ENCODE measurements around the gene EDDM13. TPM values are rescaled to one million over a fixed set of nuclear protein-coding genes. Genes with fewer than 3 reads are reported as not detected.

Gene EDDM13
- total RNA-seq, 4 donors from 2014 or later = 6.0 to 25.8 (median 11.4) TPM

DNA sequence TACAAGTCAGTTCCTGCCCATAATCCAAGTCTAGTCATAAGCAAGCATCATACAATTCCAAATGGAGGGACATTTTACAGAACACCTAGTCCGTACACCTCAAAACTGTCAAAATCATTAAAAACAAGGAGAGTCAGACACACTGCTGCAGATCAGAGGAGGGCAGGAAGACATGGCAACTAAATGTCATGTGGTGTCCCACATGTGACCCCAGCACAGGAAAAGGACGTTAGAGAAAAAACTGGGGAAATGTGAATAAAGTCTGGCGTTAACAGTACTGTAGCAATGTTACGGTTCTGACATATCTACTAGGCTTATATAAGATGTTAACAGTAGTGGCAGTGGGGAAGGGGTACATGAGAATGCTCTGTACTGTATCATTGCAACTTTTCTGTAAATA lies 39.8 kb downstream of the EDDM13 start:
- TF ChIP-seq EP300 (IDR thresholded peaks at IDR 0.05) (no peak), POLR2AphosphoS5 (IDR thresholded peaks at IDR 0.05) (no peak), POLR2A (IDR thresholded peaks at IDR 0.05) (no peak)
- TF ChIP-seq, protein P1, sequence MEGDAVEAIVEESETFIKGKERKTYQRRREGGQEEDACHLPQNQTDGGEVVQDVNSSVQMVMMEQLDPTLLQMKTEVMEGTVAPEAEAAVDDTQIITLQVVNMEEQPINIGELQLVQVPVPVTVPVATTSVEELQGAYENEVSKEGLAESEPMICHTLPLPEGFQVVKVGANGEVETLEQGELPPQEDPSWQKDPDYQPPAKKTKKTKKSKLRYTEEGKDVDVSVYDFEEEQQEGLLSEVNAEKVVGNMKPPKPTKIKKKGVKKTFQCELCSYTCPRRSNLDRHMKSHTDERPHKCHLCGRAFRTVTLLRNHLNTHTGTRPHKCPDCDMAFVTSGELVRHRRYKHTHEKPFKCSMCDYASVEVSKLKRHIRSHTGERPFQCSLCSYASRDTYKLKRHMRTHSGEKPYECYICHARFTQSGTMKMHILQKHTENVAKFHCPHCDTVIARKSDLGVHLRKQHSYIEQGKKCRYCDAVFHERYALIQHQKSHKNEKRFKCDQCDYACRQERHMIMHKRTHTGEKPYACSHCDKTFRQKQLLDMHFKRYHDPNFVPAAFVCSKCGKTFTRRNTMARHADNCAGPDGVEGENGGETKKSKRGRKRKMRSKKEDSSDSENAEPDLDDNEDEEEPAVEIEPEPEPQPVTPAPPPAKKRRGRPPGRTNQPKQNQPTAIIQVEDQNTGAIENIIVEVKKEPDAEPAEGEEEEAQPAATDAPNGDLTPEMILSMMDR (IDR thresholded peaks at IDR 0.05) = no peak
- H3K27ac ChIP-seq = no peak overlapping the region
- H3K36me3 ChIP-seq = no peaks in the 10 kb centered on the region
- no peak overlapping the region for H3K4me3 ChIP-seq
- no peak for DNase-seq (ENCODE audit: low spot score in 2 of 2)
- 64% methylated on average over 4 of the region's 4 CpGs for WGBS
- peaks cover 19% of the 10 kb centered on the region for H3K4me1 ChIP-seq
- no peaks in the 10 kb centered on the region for H3K9me3 ChIP-seq
- no peaks in the 10 kb centered on the region for H3K27me3 ChIP-seq

DNA sequence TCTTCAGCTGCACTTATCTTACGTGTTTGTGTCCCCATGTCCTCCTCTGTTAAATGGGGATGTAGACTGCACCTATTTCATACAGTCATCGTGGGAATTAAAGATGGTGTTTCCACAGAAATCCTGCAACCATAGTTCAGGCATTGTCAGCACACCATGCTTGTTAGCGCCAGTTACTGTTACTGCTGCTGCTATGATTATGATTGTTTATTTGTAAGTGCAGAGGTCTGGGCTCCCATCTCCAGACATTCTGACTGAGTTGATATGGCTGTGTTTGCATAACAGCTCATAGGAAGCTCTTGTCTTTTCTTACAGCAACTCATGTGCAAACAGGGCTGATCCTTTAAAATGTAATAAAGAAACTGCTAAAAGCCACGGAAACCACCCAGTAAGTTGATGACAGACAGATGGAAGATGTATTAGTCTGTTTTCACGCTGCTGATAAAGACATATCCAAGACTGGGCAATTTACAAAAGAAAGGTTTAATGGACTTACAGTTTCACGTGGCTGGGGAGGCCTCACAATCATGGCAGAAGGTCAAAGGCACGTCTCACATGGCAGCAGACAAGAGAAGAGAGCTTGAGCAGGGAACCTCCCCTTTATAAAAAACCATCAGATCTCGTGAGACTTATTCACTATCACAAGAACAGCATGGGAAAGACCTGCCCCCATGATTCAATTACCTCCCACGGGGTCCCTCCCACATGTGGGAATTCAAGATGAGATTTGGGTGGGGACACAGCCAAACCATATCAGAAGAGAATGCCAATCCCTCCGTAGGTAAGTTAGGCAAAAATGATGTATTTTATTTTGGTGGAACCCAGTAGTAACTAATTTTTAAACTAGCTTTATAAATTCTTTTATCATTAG lies 40.5 kb downstream of the EDDM13 start:
- no peak for DNase-seq (ENCODE audit: low spot score in 2 of 2)
- 79% methylated on average over 10 of the region's 10 CpGs for WGBS
- no peak for TF ChIP-seq POLR2AphosphoS5 (IDR thresholded peaks at IDR 0.05)
- TF ChIP-seq, protein P1 (IDR thresholded peaks at IDR 0.05) = no peak
- no peak for TF ChIP-seq EP300 (IDR thresholded peaks at IDR 0.05)
- no peak for TF ChIP-seq POLR2A (IDR thresholded peaks at IDR 0.05)
- no peak overlapping the region for H3K27ac ChIP-seq
- no peaks in the 10 kb centered on the region for H3K9me3 ChIP-seq
- no peaks in the 10 kb centered on the region for H3K27me3 ChIP-seq
- H3K4me1 ChIP-seq = peaks cover 19% of the 10 kb centered on the region
- H3K4me3 ChIP-seq = no peak overlapping the region
- H3K36me3 ChIP-seq = no peaks in the 10 kb centered on the region

DNA sequence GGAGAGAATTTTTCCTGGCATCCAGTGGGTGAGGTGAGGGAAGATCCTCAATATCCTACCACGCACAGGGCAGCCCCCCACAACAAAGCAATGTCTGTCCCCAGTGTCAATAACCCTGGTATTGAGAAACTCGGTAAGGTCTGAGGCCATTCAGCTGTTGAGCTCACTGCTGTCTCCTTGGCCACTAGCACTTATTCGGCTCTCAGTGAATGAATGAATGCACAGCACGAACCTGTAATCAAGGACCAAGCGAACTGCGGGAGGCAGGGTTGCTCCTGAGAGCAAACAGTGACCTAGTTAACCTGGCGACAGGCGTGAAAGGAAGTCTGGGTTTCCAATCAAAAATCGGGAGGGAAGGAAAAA lies 41.5 kb downstream of the EDDM13 start:
- Histone ChIP-seq H3K27ac (peak overlapping the region; percentile 97), H3K4me3 (peak overlapping the region; percentile 73)

DNA sequence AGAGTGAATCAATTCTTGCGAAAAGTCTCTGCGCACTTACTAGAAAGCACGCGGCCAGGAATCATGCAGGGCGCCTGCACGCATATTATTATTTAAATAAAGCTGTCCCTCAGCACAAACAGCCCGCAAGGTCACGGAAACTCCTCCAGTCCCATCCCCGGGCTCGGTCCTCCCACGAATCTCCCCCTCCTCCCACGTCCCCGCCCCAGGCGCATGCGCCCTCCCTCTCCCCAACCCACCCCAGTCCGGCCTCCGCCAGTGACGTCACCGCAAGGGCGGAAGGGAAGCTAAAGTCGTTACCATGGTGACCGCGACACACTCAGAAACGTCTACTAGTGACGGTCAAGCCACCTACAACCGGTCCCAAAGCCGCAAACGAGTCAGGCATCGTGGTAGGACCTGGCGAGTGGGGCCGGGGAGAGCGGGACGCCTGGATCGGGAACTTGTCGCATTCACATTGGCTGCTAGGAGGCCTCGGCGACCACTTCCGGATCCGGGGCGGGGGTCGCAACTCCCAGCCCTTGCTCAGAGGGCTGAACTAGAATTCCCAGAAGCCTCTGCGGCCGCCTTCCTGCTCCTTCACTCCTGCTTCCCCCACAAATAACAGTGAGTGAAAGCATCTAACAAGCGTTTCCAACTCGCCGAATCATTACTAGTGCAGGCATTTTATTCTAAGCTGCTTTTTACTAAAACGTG lies 42.0 kb downstream of the EDDM13 start, which contains the start of gene ZSCAN5A:
ZSCAN5A (minus strand) TSS at position 459 of the 696 bp plus-strand sequence. CDS start 89,793 bp downstream, outside the sequence.
- 0% methylated on average over 27 of the region's 47 CpGs for WGBS
- H3K36me3 ChIP-seq = no peaks in the 10 kb centered on the region
- H3K4me1 ChIP-seq = peaks cover 16% of the 10 kb centered on the region
- peak within 1 kb of the TSS; percentile 73 for H3K4me3 ChIP-seq
- H3K27me3 ChIP-seq = no peaks in the 10 kb centered on the region
- TF ChIP-seq POLR2AphosphoS5 (IDR thresholded peaks at IDR 0.05) (peak; percentile 53 to 90 (median 74)), POLR2A (IDR thresholded peaks at IDR 0.05) (peak in 1 of 2 donors; percentile 51)
- TF ChIP-seq, protein P1 (IDR thresholded peaks at IDR 0.05) = no peak
- H3K27ac ChIP-seq = peak within 1 kb of the TSS; percentile 97
- H3K9me3 ChIP-seq = no peaks in the 10 kb centered on the region
- peak; percentile 98 to 99 for DNase-seq (ENCODE audit: low spot score in 2 of 2)

More for the DNA sequence above, 41.5 kb downstream of the EDDM13 start:
- no peaks in the 10 kb centered on the region for H3K9me3 ChIP-seq
- H3K36me3 ChIP-seq = no peaks in the 10 kb centered on the region
- TF ChIP-seq POLR2AphosphoS5 (IDR thresholded peaks at IDR 0.05) = no peak
- TF ChIP-seq EP300 (IDR thresholded peaks at IDR 0.05) = no peak
- TF ChIP-seq, protein P1 (IDR thresholded peaks at IDR 0.05) = no peak
- TF ChIP-seq POLR2A (IDR thresholded peaks at IDR 0.05) = no peak
- DNase-seq (ENCODE audit: low spot score in 2 of 2) = no peak
- H3K4me1 ChIP-seq = peaks cover 19% of the 10 kb centered on the region
- no peaks in the 10 kb centered on the region for H3K27me3 ChIP-seq
- 1% methylated on average over 9 of the region's 9 CpGs for WGBS
